Retinal pigment epithelial cell (primary cell): Measurements from ENCODE around the gene CHKB.
A peak's percentile ranks its signal among the peaks of the same experiment; 100 is the strongest.

ENCODE experiments used
- DNase-seq: peaks from one replicate; pipeline ENCODE4 v3.0.0-alpha.2; 2010; ENCODE audit warnings: low read depth
- H3K4me3 ChIP-seq: 2 replicates; pipeline ENCODE4 v1.5.1; 2011; ENCODE audit warnings: mild to moderate bottlenecking, low read length, control low read depth, moderate library complexity
- TF ChIP-seq, protein P1 (sequence below): conservative IDR thresholded peaks from 2 replicates; pipeline ENCODE4 v1.5.1; 2011; ENCODE audit warnings: low read depth, low read length, control low read depth, inconsistent platforms

The CHKB gene

DNA sequence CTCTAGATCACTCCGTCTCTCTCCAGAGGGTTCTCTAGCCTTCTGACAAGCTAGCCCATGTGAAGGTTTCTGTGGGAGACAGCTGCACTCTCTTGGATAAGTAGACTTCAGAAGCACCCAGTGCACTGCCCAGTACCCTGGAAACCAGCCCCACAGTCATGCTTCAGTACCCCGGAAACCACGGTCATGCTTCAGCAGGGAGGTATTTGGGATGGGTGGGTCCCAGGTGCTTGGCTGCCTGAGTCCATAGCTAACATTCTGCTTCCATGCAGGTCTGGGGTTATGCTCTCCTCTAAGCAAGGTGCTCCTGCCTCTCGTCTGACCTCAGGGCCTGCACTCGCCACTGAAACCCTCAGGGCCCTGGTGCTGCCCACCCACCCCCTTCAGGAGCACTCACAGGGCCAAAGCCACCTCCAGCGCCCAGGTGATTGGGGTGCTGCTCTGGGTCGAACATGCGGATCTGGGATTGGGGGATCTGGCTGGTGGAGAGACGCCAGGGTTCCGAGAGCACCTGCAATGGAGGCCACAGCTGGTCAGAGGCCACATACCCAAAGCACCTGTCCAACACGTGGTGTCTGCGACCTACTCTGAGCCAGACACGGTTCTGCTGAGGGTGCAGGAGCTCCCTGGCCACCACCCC, 12.6 kb downstream of the CHKB start:
- TF ChIP-seq, protein P1, sequence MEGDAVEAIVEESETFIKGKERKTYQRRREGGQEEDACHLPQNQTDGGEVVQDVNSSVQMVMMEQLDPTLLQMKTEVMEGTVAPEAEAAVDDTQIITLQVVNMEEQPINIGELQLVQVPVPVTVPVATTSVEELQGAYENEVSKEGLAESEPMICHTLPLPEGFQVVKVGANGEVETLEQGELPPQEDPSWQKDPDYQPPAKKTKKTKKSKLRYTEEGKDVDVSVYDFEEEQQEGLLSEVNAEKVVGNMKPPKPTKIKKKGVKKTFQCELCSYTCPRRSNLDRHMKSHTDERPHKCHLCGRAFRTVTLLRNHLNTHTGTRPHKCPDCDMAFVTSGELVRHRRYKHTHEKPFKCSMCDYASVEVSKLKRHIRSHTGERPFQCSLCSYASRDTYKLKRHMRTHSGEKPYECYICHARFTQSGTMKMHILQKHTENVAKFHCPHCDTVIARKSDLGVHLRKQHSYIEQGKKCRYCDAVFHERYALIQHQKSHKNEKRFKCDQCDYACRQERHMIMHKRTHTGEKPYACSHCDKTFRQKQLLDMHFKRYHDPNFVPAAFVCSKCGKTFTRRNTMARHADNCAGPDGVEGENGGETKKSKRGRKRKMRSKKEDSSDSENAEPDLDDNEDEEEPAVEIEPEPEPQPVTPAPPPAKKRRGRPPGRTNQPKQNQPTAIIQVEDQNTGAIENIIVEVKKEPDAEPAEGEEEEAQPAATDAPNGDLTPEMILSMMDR, result no peak
- DNase-seq, result no peak
- H3K4me3 ChIP-seq, result no peak overlapping the region

- TF ChIP-seq, protein P1, result no peak
- H3K4me3 ChIP-seq, result no peak overlapping the region
- no peak for DNase-seq
These were observed 13.6 kb downstream of the CHKB start for GRCh38 chr22:50569041-50569459.

DNA sequence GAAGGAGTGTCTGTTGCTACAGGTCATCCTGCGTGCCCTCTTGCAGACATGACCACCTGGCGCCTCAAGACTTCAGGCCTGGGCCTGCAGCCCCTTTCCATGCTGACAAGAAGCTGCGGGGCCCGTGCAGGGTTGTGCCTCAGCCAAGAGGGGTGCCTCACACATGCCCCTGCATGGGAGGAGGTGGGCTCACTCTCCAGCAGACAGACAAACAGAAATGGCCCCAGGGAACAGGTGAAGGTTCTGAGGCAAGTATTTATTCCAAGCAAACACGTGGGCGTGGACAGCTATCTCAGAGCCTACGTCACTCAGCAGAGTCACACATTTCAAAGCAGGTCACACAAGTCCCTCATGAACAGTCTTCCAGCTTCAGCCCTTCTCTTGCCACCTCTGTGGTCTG, 14.0 kb downstream of the CHKB start:
- TF ChIP-seq, protein P1, result no peak
- H3K4me3 ChIP-seq, result no peak overlapping the region
- DNase-seq, result no peak

DNA sequence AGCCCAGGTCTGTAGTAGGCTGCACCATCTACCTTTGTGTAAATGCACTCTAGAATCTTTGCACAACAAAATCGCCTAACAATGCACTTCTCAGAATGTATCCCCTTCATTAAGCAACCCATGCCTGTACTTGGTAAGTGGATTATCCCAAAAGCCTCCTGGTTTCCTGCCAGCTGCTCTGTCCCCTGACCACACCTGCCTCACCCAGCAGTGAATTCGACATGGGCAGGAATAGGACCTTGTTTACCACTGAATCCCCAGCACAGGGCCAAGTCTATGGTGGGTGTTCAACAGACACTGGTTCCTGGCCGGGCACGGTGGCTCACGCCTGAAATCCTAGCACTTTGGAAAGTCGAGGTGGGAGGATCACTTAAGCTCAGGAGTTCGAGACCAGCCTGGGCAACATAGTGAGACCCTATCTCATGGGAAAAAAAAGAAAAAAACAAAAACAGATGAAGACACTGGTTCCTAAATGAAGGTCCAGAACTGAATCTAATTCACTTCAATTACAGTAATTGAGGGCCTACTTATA, 14.9 kb downstream of the CHKB start:
- TF ChIP-seq, protein P1, result no peak
- H3K4me3 ChIP-seq, result no peak overlapping the region
- DNase-seq, result no peak

- no peak overlapping the region for H3K4me3 ChIP-seq
- DNase-seq, result no peak
- TF ChIP-seq, protein P1, result no peak
These were observed 18.4 kb downstream of the CHKB start for GRCh38 chr22:50564289-50564688.

DNA sequence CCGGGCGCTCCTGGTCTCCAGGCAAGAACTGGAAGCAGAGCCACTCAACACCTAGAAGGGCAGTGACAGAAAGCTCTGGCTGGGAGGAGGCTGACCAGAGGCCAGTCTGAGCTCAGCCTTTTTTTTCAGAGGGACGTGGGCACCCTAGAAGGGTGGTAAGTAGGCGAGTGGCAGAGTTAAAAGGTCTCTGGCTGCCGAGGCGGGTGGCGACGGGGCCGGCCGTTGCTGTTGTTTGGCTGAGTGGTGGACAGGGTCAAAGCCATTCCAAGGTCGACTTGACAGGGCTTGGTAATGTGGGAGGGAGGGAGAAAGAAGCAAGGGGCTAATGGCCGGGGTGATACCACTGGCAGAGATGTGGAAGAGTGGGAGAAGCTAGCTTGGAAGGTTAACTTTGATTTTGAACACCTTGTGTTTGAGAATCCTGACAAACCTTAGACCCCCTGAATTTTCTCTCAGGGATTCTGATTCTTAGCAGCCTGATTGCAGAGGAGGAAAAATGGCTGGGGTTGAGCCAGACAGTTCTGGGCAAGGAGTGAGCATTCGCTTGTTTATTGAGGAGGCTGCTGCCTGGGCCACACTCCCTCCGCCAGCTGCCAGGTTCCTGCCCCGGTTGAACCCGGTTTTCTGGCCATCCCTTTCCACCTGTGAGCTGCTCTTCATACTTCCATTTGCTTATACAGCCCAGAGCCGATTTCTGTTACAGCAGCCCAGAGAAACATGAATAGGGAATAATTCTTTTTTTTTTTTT, 19.1 kb downstream of the CHKB start:
- TF ChIP-seq, protein P1, result no peak
- peak overlapping the region; percentile 73 for H3K4me3 ChIP-seq
- no peak for DNase-seq
